NCI-H2171 treated with DMSO at 0.1 percent for 48 hours (cell line): ENCODE measurements around the gene CDCA4.
"Not testable (repeated sequence)": the region's sequence is repeated elsewhere in the genome, so short reads cannot be mapped to it uniquely, and the experiment has no call there.

Source experiments
- DNase-seq: peaks from one replicate; lab custom pipeline; 2025; lab: John Stamatoyannopoulos, UW

Gene CDCA4

GRCh38 chr14:105020815-105021655, at the start of gene CDCA4:
TSS of gene CDCA4 (minus strand) at chr14:105021083. CDS start at chr14:105011929, 9,154 bp downstream.
- DNase-seq: peak; percentile 99

GRCh38 chr14:105069871-105070759, 49.2 kb upstream of the CDCA4 start:
- DNase-seq: no peak

GRCh38 chr14:105069522-105069870, 48.6 kb upstream of the CDCA4 start:
- no peak for DNase-seq

- DNase-seq: no peak
Observed at GRCh38 chr14:105068818-105069217, 47.9 kb upstream of the CDCA4 start.

GRCh38 chr14:105067969-105068301, 47.1 kb upstream of the CDCA4 start:
- DNase-seq: no peak

- no peak for DNase-seq
Observed at GRCh38 chr14:105067140-105067968, 46.5 kb upstream of the CDCA4 start.

GRCh38 chr14:105066240-105067071, 45.6 kb upstream of the CDCA4 start:
- DNase-seq: no peak

GRCh38 chr14:105065280-105066228, 44.7 kb upstream of the CDCA4 start, which contains the start of gene GPR132:
TSS of gene GPR132 (minus strand) at chr14:105065430. CDS start at chr14:105055420, 10,010 bp downstream.
- DNase-seq: no peak

GRCh38 chr14:105064721-105065143, 43.8 kb upstream of the CDCA4 start:
- no peak for DNase-seq

- no peak for DNase-seq
Observed at GRCh38 chr14:105064001-105064400, 43.1 kb upstream of the CDCA4 start.

- DNase-seq: not testable (repeated sequence)
Observed at GRCh38 chr14:105063506-105063905, 42.6 kb upstream of the CDCA4 start.

- no peak for DNase-seq
Observed at GRCh38 chr14:105063056-105063455, 42.2 kb upstream of the CDCA4 start.

- no peak for DNase-seq
Observed at GRCh38 chr14:105062048-105062433, 41.2 kb upstream of the CDCA4 start.

GRCh38 chr14:105061428-105062047, 40.7 kb upstream of the CDCA4 start:
- DNase-seq: no peak

GRCh38 chr14:105060751-105061427, 40.0 kb upstream of the CDCA4 start:
- no peak for DNase-seq

- DNase-seq: no peak
Observed at GRCh38 chr14:105059925-105060565, 39.2 kb upstream of the CDCA4 start.

- DNase-seq: peak; percentile 20
Observed at GRCh38 chr14:105059035-105059924, 38.4 kb upstream of the CDCA4 start.
